Lower leg skin (tissue), 4 donors: ENCODE measurements around the gene GALNT11. TPM values are rescaled to one million over a fixed set of nuclear protein-coding genes. Genes with fewer than 3 reads are reported as not detected.

Experiments
- DNase-seq, 2 donors: peaks; one replicate each; pipeline ENCODE4 v3.0.0-alpha.2; 2019; ENCODE audit warnings: low spot score in 2 of 2
- H3K4me3 ChIP-seq: fragments of 200-600 bp; sonication (generic); 2 replicates; pipeline ENCODE4 v1.5.1; 2017; ENCODE audit warnings: mild to moderate bottlenecking, low read depth; ENCODE audit not compliant: poor library complexity, severe bottlenecking
- POLR2A ChIP-seq, 2 donors: fragments of 450-650 bp; IDR thresholded peaks; one replicate each; pipeline ENCODE4 v1.6.1; 2016 to 2017; ENCODE audit warnings: antibody characterized with exemption in 2 of 2, mild to moderate bottlenecking in 1 of 2, moderate library complexity in 1 of 2
- WGBS, 2 donors: methylation state at CpG; one replicate each; pipeline ENCODE4 v1.1.5; 2018; 5-methylcytosine and 5-hydroxymethylcytosine counted together
- intact Hi-C: fragments of 100-400 bp; cut with DNase I; formaldehyde crosslinking; loops from one replicate; pipeline ENCODE4 v1.15.0; 2023; ENCODE audit warnings: low total_unique reads
- total RNA-seq, 4 donors: library from RNA; depleted of rRNA; stranded (reverse); fragments of >200 nt; gene quantifications; one replicate each; pipeline ENCODE4 v1.1.0, GENCODE V29; 2016
- TF ChIP-seq, protein P1 (sequence below), 3 donors: fragments of 450-650 bp; IDR thresholded peaks; one replicate each; pipeline ENCODE4 v1.5.1; 2016; ENCODE audit warnings: antibody characterized with exemption in 3 of 3, mild to moderate bottlenecking in 3 of 3, moderate library complexity in 2 of 3

The GALNT11 gene
- 10 to 100 TPM; 38.9 to 62.6 (median 45.3) TPM for total RNA-seq

- intact Hi-C loops = no loop called here
- peak; percentile 69 to 97 for DNase-seq
These were observed at the start of gene GALNT11 for GRCh38 chr7:152025077-152025936. Gene GALNT11 (plus strand): TSS chr7:152025674. CDS start chr7:152094228, 68,554 bp downstream.

DNA sequence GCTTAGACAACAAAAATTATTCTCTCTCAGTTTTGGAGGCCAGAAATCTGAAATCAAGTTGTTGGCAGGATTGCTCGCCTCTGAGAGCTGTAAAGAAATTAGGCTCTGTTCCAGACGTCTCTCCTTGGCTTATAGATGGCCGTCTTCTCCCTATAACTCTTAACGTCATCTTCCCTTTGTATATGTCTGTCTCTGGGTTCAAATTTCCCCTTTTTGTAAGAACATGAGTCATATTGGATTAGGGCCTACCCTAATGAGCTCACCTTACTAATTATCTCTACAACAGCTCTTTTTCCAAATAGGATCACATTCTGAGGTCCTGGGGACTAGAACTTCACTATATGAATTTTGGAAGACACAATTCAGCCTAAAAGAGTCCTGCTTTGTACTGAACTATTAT is 46.9 kb upstream of the GALNT11 start:
- intact Hi-C loops = no loop called here
- no peak for DNase-seq
- no peak overlapping the region for H3K4me3 ChIP-seq
- TF ChIP-seq, protein P1, sequence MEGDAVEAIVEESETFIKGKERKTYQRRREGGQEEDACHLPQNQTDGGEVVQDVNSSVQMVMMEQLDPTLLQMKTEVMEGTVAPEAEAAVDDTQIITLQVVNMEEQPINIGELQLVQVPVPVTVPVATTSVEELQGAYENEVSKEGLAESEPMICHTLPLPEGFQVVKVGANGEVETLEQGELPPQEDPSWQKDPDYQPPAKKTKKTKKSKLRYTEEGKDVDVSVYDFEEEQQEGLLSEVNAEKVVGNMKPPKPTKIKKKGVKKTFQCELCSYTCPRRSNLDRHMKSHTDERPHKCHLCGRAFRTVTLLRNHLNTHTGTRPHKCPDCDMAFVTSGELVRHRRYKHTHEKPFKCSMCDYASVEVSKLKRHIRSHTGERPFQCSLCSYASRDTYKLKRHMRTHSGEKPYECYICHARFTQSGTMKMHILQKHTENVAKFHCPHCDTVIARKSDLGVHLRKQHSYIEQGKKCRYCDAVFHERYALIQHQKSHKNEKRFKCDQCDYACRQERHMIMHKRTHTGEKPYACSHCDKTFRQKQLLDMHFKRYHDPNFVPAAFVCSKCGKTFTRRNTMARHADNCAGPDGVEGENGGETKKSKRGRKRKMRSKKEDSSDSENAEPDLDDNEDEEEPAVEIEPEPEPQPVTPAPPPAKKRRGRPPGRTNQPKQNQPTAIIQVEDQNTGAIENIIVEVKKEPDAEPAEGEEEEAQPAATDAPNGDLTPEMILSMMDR (IDR thresholded peaks at IDR 0.05) = no peak
- no peak for TF ChIP-seq POLR2A (IDR thresholded peaks at IDR 0.05)
- WGBS, 2 donors = 64 to 70% methylated on average over 4 of the region's 4 CpGs

More at GRCh38 chr7:152025077-152025936, at the start of gene GALNT11:
- 5 to 11% methylated on average over 22 to 54 of the region's 84 CpGs for WGBS, 2 donors
- TF ChIP-seq, protein P1 (IDR thresholded peaks at IDR 0.05) = no peak
- TF ChIP-seq POLR2A (IDR thresholded peaks at IDR 0.05) = peak in 1 of 2 donors; percentile 38
- peak within 1 kb of the TSS; percentile 71 for H3K4me3 ChIP-seq

- WGBS, 2 donors = 64 to 97% methylated on average over 3 of the region's 3 CpGs
- TF ChIP-seq, protein P1 (IDR thresholded peaks at IDR 0.05) = no peak
- no peak for TF ChIP-seq POLR2A (IDR thresholded peaks at IDR 0.05)
- DNase-seq = no peak
- no peak overlapping the region for H3K4me3 ChIP-seq
- intact Hi-C loops = no loop called here
These were observed 44.3 kb upstream of the GALNT11 start for GRCh38 chr7:151981223-151981622.

- WGBS, 2 donors = 47 to 62% methylated on average over 5 of the region's 5 CpGs
- no peak for DNase-seq
- intact Hi-C loops = no loop called here
- H3K4me3 ChIP-seq = no peak overlapping the region
- TF ChIP-seq, protein P1 (IDR thresholded peaks at IDR 0.05) = no peak
- no peak for TF ChIP-seq POLR2A (IDR thresholded peaks at IDR 0.05)
These were observed 42.7 kb upstream of the GALNT11 start for GRCh38 chr7:151982806-151983205.

DNA sequence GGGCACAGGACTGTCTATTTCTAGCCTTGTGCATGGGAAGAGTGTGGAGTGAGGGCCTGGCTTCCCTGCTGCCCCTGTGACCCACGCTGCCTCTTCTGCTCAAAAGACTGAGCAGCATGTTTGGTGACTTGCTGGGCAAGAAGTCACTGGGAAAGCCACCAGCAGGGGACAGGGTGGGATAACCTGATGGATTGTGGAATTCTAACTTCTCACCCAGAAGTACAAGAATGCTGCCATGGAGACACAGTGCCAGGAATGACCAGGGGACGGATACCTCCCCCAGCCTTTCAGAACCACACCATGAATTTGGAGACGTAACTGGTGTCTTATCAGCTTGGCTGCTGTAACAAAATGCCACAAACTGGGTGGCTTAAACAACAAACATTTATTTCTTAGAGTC is 40.9 kb upstream of the GALNT11 start:
- TF ChIP-seq, protein P1 (IDR thresholded peaks at IDR 0.05) = no peak
- TF ChIP-seq POLR2A (IDR thresholded peaks at IDR 0.05) = no peak
- H3K4me3 ChIP-seq = no peak overlapping the region
- WGBS, 2 donors = 88 to 94% methylated on average over 3 of the region's 3 CpGs
- intact Hi-C loops = no loop called here
- no peak for DNase-seq
